ENCODE results near the gene AMN.

DNA sequence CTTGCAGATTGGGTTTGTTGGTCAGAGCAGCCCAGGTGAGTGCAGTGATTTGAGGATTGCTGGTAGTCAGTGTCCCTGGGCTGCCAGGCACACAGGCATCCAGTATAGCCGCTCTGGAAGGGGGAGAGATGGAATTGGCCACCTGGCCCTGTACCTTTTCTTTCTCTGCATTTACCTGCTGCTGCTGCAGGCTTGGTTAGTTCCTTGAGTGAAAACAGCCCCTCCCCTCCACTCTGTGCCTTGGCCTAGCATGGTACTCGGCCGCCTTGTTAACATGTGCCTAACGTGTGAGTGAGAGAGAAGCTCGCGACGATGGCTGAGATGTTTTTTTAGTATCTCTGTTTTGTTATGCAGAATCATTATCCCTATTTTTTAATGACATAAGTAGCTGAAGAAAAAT lies 49.3 kb upstream of the AMN start:
- TF ChIP-seq, protein P1, sequence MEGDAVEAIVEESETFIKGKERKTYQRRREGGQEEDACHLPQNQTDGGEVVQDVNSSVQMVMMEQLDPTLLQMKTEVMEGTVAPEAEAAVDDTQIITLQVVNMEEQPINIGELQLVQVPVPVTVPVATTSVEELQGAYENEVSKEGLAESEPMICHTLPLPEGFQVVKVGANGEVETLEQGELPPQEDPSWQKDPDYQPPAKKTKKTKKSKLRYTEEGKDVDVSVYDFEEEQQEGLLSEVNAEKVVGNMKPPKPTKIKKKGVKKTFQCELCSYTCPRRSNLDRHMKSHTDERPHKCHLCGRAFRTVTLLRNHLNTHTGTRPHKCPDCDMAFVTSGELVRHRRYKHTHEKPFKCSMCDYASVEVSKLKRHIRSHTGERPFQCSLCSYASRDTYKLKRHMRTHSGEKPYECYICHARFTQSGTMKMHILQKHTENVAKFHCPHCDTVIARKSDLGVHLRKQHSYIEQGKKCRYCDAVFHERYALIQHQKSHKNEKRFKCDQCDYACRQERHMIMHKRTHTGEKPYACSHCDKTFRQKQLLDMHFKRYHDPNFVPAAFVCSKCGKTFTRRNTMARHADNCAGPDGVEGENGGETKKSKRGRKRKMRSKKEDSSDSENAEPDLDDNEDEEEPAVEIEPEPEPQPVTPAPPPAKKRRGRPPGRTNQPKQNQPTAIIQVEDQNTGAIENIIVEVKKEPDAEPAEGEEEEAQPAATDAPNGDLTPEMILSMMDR (IDR thresholded peaks at IDR 0.05; ENCODE audit: poor library complexity, severe bottlenecking) = no peak
- TF ChIP-seq EP300 (conservative IDR thresholded peaks at IDR 0.05; ENCODE audit: poor library complexity, severe bottlenecking) (no peak), POLR2AphosphoS5 (IDR thresholded peaks at IDR 0.05) (no peak), TAF1 (IDR thresholded peaks at IDR 0.05; ENCODE audit: low read depth) (no peak), EZH2 (IDR thresholded peaks at IDR 0.05; ENCODE audit: borderline replicate concordance, insufficient read depth, low read length, poor library complexity, severe bottlenecking) (no peak), SMC3 (conservative IDR thresholded peaks at IDR 0.05; ENCODE audit: poor library complexity) (no peak), MXI1 (conservative IDR thresholded peaks at IDR 0.05; ENCODE audit: poor library complexity, severe bottlenecking) (no peak), RAD21 (conservative IDR thresholded peaks at IDR 0.05) (no peak)
- TF ChIP-seq, protein P2, sequence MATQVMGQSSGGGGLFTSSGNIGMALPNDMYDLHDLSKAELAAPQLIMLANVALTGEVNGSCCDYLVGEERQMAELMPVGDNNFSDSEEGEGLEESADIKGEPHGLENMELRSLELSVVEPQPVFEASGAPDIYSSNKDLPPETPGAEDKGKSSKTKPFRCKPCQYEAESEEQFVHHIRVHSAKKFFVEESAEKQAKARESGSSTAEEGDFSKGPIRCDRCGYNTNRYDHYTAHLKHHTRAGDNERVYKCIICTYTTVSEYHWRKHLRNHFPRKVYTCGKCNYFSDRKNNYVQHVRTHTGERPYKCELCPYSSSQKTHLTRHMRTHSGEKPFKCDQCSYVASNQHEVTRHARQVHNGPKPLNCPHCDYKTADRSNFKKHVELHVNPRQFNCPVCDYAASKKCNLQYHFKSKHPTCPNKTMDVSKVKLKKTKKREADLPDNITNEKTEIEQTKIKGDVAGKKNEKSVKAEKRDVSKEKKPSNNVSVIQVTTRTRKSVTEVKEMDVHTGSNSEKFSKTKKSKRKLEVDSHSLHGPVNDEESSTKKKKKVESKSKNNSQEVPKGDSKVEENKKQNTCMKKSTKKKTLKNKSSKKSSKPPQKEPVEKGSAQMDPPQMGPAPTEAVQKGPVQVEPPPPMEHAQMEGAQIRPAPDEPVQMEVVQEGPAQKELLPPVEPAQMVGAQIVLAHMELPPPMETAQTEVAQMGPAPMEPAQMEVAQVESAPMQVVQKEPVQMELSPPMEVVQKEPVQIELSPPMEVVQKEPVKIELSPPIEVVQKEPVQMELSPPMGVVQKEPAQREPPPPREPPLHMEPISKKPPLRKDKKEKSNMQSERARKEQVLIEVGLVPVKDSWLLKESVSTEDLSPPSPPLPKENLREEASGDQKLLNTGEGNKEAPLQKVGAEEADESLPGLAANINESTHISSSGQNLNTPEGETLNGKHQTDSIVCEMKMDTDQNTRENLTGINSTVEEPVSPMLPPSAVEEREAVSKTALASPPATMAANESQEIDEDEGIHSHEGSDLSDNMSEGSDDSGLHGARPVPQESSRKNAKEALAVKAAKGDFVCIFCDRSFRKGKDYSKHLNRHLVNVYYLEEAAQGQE (IDR thresholded peaks at IDR 0.05; ENCODE audit: borderline replicate concordance) = no peak
